ENCODE results near the gene H2BK1. TPM values are rescaled to one million over a fixed set of nuclear protein-coding genes. Genes with fewer than 3 reads are reported as not detected.
A peak's percentile ranks its signal among the peaks of the same experiment; 100 is the strongest.

H2BK1 gene
- not detected in 2 replicates for total RNA-seq

- DNase-seq (ENCODE audit: low read depth in 2 of 2): no peak
Measured at GRCh38 chr7:151210087-151210854, at the start of gene H2BK1. Gene H2BK1, minus strand, starts transcription at chr7:151210488. Its CDS starts 170 bp downstream, at chr7:151210318.

- DNase-seq (ENCODE audit: low read depth in 2 of 2): no peak
Measured at GRCh38 chr7:151257990-151258389, 47.7 kb upstream of the H2BK1 start.

- no peak for DNase-seq (ENCODE audit: low read depth in 2 of 2)
Measured at GRCh38 chr7:151256410-151257045, 46.2 kb upstream of the H2BK1 start.

- no peak for DNase-seq (ENCODE audit: low read depth in 2 of 2)
Measured at GRCh38 chr7:151255390-151255789, 45.1 kb upstream of the H2BK1 start.

DNA sequence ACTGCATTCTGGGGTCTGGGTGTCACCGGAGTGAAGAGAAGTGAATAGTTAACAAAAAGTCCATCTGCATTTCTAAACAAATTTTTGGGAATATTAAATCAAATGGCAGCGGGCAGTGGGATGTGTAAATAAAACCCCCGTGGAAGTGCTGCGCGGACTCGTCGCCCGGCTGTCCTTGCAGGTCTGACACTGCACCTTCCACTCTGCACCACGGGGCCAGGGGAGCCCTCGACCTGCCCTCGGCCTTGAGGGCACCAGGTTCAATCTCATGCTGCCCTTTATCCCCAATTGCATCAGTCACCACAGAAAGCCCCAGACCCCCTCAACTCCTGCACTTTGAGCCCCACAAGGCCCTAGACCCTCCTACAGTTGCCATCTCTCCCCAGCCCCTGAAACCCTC, 44.6 kb upstream of the H2BK1 start:
- no peak for DNase-seq (ENCODE audit: low read depth in 2 of 2)

- DNase-seq (ENCODE audit: low read depth in 2 of 2): no peak
Measured at GRCh38 chr7:151254316-151254715, 44.0 kb upstream of the H2BK1 start.

DNA sequence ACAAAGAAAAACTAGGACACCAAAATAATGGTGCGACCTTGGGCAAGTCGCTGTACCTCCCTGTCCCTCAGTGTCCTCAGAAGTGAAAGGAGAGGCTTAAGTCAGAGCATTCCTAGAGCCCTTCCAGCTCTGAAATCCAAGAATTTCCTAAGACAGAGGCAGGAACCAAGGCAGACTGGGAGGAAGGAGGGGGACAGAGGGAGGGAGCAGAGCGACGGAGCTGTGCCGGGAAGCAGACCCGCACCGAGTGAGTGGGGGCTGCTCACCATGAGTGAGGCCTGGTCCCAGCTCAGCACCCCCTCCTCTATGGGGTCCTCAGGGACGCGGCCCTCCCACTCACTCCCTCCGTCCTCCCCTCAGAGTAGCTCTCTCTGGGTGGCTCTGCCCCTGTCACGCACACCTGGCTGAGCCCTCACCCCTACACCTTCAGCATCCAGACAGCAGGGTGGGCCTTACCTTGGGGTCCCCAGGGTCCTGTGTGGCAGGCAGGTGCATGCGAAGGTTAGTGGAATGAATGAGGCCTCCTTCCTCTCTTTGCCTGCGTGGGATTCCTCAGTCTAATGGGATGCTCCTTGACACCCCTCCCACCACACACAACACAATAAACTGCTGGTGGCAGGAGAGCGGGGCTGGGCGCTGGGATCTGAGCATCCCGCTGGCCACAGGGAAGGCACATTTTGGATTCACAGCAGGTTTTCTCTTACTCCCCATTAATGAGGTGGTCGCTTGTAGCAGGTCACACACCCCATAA, 42.8 kb upstream of the H2BK1 start:
- DNase-seq (ENCODE audit: low read depth in 2 of 2): no peak

- no peak for DNase-seq (ENCODE audit: low read depth in 2 of 2)
Measured at GRCh38 chr7:151252561-151252835, 42.2 kb upstream of the H2BK1 start.

DNA sequence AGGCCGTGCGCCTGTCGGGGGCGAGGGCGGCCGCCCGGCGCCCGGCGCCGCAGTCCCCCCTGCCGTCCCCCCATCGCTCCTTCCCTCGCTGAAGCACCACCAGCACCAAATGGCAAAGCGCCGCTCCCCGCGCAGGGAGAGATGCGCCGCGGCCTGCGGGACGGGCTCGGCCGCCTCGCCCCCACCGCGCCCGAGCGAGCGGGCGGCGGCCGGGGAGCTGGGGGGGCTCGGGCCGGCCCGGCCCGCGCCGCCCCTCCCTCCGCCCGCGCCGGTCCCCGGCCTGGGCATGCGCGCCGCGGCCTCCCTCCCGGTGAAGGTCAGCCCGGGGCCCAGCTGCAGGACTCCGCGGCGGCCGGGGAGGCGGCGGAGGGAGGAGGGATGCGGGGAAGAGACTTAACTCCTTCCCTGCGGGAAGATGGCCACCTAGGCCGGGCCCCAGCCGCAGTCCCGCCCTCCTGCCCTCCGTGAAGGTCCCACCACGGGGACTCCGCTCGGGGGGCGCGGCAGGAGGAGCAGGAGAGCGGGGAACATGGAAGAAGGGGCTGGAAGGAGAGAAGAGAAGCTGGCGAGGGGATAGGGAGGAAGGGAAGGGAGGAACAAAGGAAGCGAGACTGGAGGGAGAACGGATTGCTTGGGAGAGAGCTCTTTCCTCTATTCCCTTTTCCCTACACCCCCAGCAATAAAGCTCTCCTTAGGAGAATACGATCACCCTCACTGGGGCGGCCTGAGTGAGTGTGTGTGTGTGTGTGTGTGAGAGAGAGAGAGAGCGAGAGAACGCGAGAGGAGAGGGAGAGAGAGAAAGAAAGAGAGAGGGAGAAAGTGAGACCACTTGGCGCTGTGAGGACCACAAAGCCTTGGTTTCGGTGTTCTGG, 41.6 kb upstream of the H2BK1 start:
- peak; percentile 56 to 59 for DNase-seq (ENCODE audit: low read depth in 2 of 2)

DNA sequence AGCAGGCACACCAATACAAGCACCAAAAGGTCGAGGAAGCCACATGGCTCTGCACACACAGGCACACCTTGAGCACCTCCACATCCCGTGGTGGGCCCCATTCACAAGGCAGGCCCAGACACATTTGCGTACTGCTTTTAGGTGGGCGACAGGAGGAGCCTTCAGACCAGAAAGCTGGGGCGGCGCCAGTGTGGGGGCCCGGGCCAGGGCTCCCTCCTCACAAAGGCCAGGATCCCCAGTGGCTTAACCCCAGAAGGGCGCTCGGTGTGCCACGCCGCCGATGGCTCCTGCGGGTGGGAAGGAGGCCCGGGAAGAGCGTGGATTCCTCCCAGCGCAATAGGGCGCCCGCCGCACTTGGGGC, 41.0 kb upstream of the H2BK1 start:
- no peak for DNase-seq (ENCODE audit: low read depth in 2 of 2)

DNA sequence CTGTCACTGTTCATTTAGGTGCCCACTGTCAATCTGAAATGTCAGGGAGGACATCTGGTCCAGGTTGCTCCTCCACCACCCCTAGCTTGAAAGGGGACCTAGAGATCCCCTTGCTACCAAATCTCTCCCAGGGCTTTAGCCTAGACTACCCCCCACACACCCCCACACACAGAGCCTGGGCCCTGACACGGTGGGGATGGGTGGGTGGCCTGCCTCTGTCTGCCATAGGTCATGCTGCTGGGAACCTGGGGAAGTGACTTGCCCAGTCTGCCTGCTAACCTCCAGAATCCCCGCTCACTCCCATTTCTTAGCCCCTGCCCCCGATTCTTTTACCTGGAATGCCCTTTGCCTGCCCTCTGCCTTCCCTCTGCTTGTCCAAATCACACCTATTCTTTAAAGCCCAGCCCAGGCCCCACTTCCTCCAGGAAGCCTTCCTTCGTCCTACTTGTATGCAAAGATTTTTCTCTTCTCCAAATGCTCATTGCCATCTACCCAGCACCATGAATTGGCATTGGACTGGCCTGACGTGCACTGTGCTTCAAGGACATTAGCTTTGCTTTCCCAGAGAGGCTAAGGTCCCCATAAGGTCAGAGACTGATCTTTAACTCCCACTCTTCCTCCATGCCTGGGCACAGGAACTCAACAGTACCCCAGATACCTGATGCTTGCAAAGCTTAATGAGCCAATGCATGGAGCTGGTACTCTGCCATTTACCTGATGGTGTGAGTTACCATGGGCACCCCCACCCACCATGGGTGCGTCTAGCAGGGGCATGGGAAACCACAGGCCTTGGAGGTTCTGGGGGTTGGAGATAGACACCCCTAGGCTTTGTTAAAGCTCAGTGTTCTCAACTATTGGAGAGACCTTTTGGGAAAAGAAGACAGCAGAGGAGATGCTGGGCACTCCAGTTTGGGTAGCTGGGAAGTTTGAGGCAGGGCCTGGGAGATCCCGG, 40.2 kb upstream of the H2BK1 start:
- no peak for DNase-seq (ENCODE audit: low read depth in 2 of 2)

GRCh38 chr7:151249732-151250072, 39.4 kb upstream of the H2BK1 start:
- no peak for DNase-seq (ENCODE audit: low read depth in 2 of 2)

DNA sequence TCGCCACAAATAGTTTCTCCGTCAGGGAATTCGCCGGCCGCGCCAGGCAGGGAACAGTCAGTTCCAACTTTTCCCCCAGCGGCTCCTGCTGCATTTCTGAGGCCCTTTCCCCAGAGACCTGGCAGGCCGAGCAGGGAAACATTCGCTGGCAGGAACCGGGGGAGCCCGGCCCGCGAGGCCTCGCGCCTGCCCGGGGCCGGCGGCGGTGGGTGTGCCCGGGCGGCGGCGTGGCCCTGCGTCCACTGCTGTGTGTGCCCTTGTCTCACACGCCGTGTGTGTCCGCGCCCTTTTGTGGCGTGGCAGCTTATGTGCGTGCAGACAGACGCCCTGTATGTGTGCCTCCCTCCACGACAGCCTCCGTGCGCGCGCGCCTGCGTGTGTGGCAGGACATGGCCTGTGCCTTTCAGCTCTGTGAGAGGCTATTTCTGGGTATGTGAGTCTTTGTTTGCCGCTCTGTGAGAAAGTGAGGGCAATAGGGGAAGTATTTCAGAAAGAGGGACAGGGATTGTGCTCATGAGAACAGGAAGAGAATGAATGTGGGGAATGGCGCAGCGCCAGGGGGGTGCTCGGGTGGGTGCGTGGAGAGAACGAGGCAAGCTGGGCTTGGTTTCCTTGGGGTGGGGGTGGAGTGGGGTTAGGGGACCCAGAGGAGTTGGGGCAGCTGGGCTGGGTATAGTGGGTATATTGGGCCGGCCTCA, 38.9 kb upstream of the H2BK1 start:
- peak; percentile 57 to 59 for DNase-seq (ENCODE audit: low read depth in 2 of 2)

DNA sequence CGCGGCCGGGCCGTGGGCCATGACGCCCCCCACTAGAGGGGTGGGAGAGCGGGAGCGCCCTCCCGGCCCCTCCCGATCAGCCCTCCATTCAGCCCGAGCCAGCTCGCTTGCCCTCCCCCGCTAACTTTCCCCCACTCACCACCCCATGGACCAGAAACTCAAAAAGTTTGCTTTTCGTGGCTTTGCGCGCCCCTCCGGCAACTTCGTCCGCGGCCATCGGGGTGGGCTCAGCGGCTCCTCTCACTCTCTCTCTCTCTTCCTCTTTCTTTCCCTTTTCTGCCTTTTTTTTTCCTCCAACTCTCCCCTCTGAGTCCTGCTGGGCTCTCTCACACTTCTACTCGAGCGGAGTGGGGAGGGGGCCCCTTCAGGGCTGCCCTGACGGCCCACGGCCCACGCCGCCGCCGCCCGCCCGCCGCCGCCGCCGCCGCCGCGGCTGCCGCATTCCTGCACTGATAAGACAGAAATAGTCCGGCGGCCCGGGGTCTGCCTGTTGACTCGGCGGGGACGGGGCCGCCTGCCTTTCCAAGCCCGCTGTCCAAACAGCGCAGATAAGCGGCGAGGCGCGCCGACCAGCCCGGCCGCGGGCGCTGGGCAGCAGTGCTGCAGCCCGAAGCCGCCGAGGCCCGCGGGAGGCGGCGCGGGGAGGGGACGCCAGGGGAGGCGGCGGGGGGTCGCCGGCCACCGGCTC, 38.2 kb upstream of the H2BK1 start, which contains the start of gene SMARCD3:
Gene SMARCD3, minus strand, starts transcription at position 349 of the 688 bp plus-strand sequence. Its CDS starts 132 bp downstream, at position 217.
- DNase-seq (ENCODE audit: low read depth in 2 of 2): peak; percentile 51 to 61

DNA sequence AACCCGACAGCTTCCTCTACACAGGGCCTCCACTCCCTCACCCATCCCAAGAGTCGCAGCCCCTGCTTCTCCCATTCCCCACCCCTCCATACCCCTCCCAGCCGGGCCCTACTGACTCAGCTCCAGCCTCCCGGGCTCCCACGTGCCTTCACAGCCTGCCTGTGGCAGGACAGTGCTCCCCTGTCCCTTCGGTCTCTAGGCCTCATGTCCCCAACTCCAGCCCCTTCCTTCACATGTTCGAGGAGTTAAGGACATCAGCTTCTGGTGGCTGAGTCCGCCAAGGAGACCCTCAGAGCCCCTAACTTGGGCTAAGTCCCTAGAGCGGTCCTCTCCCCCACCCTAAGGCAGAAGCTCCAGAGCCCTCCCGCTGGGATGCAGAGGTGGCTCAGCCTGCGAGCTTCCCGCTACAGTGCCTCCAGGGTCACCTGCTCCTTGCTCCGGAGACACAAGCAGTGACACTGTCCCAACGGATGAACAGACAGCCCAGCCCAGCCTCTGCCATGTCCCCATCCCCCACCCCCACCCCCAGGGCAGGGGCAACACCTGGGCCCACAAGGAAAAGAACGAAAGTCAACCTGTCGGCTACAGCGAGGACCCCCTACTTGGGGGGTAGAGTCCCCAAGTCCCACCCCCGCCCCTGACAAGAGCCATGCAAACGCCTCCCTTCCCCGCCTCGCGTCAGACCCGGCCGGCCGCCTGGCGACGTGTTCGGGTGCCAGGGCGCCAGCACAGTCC, 37.5 kb upstream of the H2BK1 start:
- DNase-seq (ENCODE audit: low read depth in 2 of 2): no peak

- DNase-seq (ENCODE audit: low read depth in 2 of 2): no peak
Measured at GRCh38 chr7:151246851-151247580, 36.7 kb upstream of the H2BK1 start.

- no peak for DNase-seq (ENCODE audit: low read depth in 2 of 2)
Measured at GRCh38 chr7:151246102-151246850, 36.0 kb upstream of the H2BK1 start.

All from lung microvascular endothelial cell (primary cell).